HG02840 (cell line): Measurements from ENCODE around the gene PLEKHF1.

Experiments
- ATAC-seq: cut with Tn5 transposase; IDR thresholded peaks from one replicate; pipeline ENCODE4 v1.9.1; 2021; ENCODE audit warnings: mild to moderate bottlenecking, moderate library complexity, moderate number of reproducible peaks; ENCODE audit not compliant: unreplicated experiment, low FRiP score

The PLEKHF1 gene

DNA sequence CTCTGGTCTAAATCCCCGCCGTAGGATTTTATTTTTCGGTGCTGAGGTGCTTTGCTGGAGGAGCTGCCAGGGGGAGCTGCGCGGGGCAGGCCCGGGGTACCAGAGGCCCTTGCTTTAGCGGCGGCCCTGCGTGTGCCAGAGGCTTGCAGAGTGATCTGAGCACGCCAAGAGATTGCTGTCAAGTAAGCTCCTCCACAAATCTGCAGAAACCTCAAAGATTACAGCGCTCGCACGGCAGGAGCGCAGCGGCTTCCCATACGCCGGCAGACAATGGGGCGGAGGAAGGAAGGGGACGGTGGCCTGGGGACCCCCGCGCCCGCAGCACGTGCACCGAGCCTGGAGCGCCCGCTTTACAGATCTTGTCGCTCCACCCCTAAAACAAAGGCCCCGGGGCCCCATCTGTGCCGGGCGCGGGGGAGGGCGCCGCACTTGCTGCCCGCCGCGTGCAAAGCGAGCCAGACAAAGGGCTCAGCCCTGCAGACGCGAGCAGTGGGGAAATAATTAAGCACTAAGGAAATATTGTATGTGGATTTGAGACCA lies 58.9 kb downstream of the PLEKHF1 start:
- ATAC-seq = no peak

DNA sequence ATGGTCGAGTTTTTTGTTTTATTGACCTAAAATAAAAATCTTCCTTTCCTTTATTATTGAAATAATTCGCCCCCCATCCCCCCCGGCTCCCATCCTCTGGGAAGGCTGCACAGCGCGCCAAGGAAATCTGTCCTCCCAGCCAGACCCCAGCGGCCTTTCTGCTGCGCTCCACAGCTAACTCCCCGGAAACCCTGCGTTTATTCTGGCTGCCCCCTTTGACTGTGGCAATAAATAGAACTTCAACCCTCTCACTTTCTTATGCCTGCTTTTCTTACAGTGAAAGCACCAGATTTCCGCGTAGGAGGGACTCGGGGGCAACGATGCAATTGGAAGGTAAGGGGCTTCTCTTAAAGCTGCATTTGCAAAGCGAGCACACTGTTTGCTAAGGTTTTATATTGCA lies 59.5 kb downstream of the PLEKHF1 start:
- no peak for ATAC-seq
